ENCODE measurements around the gene HOOK2. TPM values are rescaled to one million over a fixed set of nuclear protein-coding genes. Genes with fewer than 3 reads are reported as not detected.
"Not testable (repeated sequence)": the region's sequence is repeated elsewhere in the genome, so short reads cannot be mapped to it uniquely, and the experiment has no call there.

The HOOK2 gene
- total RNA-seq, 1 experiment from 2014 or later, result 74.2 TPM

- H3K27me3 ChIP-seq (replicated peaks; ENCODE audit: control insufficient read depth, insufficient read depth, low read length), result no peaks in the 10 kb centered on the region
- CTCF ChIA-PET, result no interaction called here
- no peak overlapping the region for H3K27ac Mint-ChIP-seq (ENCODE audit: unreplicated experiment)
- intact Hi-C loops (cut with micrococcal nuclease; ENCODE audit: unreplicated experiment), result no loop called here
- no peak overlapping the region for H3K4me3 ChIP-seq (ENCODE audit: low read depth, low read length)
- no peaks in the 10 kb centered on the region for H3K9me3 ChIP-seq
- no peak for DNase-seq
- peaks cover 15% of the 10 kb centered on the region for H3K4me1 Mint-ChIP-seq (ENCODE audit: low read depth, unreplicated experiment)
- no peak for TF ChIP-seq CTCF (IDR thresholded peaks at IDR 0.05; ENCODE audit: insufficient read depth in 1 of 2, low read depth in 1 of 2, low read length in 1 of 2, severe bottlenecking in 1 of 2, unreplicated experiment in 1 of 2)
- POLR2A ChIA-PET, result no interaction called here
- peaks cover 1% of the 10 kb centered on the region; the same call in 1 of the 2 replicates for H3K4me1 ChIP-seq
- no peaks in the 10 kb centered on the region for H3K27me3 Mint-ChIP-seq (ENCODE audit: insufficient read depth, unreplicated experiment)
- H3K36me3 Mint-ChIP-seq (ENCODE audit: insufficient read depth, unreplicated experiment), result peaks cover 62% of the 10 kb centered on the region
- H3K9me3 Mint-ChIP-seq (ENCODE audit: unreplicated experiment), result no peaks in the 10 kb centered on the region
- BruUV-seq (replicated peaks), result no TSS peak
- no peak overlapping the region for H3K4me3 Mint-ChIP-seq (ENCODE audit: unreplicated experiment)
- peaks cover 1% of the 10 kb centered on the region for H3K36me3 ChIP-seq (ENCODE audit: control insufficient read depth, insufficient read depth, low read length)
These were observed 47.5 kb downstream of the HOOK2 start for GRCh38 chr19:12727745-12728433.

GRCh38 chr19:12726988-12727316, 48.4 kb downstream of the HOOK2 start:
- Mint-ChIP-seq H3K27me3 (ENCODE audit: insufficient read depth, unreplicated experiment) (no peaks in the 10 kb centered on the region), H3K27ac (ENCODE audit: unreplicated experiment) (no peak overlapping the region), H3K9me3 (ENCODE audit: unreplicated experiment) (no peaks in the 10 kb centered on the region), H3K36me3 (ENCODE audit: insufficient read depth, unreplicated experiment) (peaks cover 60% of the 10 kb centered on the region), H3K4me1 (ENCODE audit: low read depth, unreplicated experiment) (peaks cover 8% of the 10 kb centered on the region), H3K4me3 (ENCODE audit: unreplicated experiment) (no peak overlapping the region)
- Histone ChIP-seq H3K36me3 (ENCODE audit: control insufficient read depth, insufficient read depth, low read length) (peaks cover 1% of the 10 kb centered on the region), H3K9me3 (no peaks in the 10 kb centered on the region), H3K27me3 (replicated peaks; ENCODE audit: control insufficient read depth, insufficient read depth, low read length) (no peaks in the 10 kb centered on the region), H3K4me1 (no peaks in the 10 kb centered on the region), H3K4me3 (ENCODE audit: low read depth, low read length) (no peak overlapping the region)
- POLR2A ChIA-PET, result no interaction called here
- no peak for DNase-seq
- intact Hi-C loops (cut with micrococcal nuclease; ENCODE audit: unreplicated experiment), result no loop called here
- CTCF ChIA-PET, result no interaction called here
- no peak for TF ChIP-seq CTCF (IDR thresholded peaks at IDR 0.05; ENCODE audit: insufficient read depth in 1 of 2, low read depth in 1 of 2, low read length in 1 of 2, severe bottlenecking in 1 of 2, unreplicated experiment in 1 of 2)
- no TSS peak for BruUV-seq (replicated peaks)

- Mint-ChIP-seq H3K4me1 (ENCODE audit: low read depth, unreplicated experiment) (peaks cover 14% of the 10 kb centered on the region), H3K36me3 (ENCODE audit: insufficient read depth, unreplicated experiment) (peaks cover 64% of the 10 kb centered on the region)
- H3K9me3 ChIP-seq; H3K9me3 Mint-ChIP-seq (ENCODE audit: unreplicated experiment); H3K4me1 ChIP-seq; H3K27me3 ChIP-seq (replicated peaks; ENCODE audit: control insufficient read depth, insufficient read depth, low read length); DNase-seq; intact Hi-C loops (cut with micrococcal nuclease; ENCODE audit: unreplicated experiment); POLR2A ChIA-PET; H3K27ac Mint-ChIP-seq (ENCODE audit: unreplicated experiment); H3K27me3 Mint-ChIP-seq (ENCODE audit: insufficient read depth, unreplicated experiment); BruUV-seq (replicated peaks); H3K36me3 ChIP-seq (ENCODE audit: control insufficient read depth, insufficient read depth, low read length); H3K4me3 Mint-ChIP-seq (ENCODE audit: unreplicated experiment); H3K4me3 ChIP-seq (ENCODE audit: low read depth, low read length): not testable (repeated sequence)
- CTCF ChIA-PET, result interaction anchor here (1.0 kb wide), 1 partner anchor 32 kb away, joined by 4 read pairs; no protein-coding TSS in a partner anchor
These were observed 49.7 kb downstream of the HOOK2 start for GRCh38 chr19:12725612-12726011.

Measured in Caco-2 (cell line).